HG03097 (cell line): ENCODE measurements around the gene CCM2.
"Not testable (repeated sequence)": the region's sequence is repeated elsewhere in the genome, so short reads cannot be mapped to it uniquely, and the experiment has no call there.

Experiments
- ATAC-seq: cut with Tn5 transposase; IDR thresholded peaks from one replicate; pipeline ENCODE4 v1.9.1; 2021; ENCODE audit not compliant: unreplicated experiment, low FRiP score

Gene CCM2

GRCh38 chr7:45092100-45092930 lies 92.3 kb downstream of the CCM2 start:
- no peak for ATAC-seq

DNA sequence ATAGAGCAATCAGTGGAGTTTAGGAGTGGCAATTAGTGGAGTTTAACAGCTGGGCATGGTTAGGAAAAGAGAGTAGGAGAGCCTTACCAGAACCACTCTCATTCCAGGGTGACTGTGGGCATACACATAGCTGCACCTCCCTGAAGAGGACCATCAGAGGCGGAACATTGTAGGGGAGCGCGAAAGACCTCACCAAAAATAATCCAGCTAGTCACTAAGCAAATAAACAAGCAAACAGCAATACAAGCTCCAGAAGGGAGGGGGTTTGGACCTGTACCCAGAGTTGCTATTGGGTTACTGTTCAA lies 92.9 kb downstream of the CCM2 start:
- ATAC-seq, result no peak

DNA sequence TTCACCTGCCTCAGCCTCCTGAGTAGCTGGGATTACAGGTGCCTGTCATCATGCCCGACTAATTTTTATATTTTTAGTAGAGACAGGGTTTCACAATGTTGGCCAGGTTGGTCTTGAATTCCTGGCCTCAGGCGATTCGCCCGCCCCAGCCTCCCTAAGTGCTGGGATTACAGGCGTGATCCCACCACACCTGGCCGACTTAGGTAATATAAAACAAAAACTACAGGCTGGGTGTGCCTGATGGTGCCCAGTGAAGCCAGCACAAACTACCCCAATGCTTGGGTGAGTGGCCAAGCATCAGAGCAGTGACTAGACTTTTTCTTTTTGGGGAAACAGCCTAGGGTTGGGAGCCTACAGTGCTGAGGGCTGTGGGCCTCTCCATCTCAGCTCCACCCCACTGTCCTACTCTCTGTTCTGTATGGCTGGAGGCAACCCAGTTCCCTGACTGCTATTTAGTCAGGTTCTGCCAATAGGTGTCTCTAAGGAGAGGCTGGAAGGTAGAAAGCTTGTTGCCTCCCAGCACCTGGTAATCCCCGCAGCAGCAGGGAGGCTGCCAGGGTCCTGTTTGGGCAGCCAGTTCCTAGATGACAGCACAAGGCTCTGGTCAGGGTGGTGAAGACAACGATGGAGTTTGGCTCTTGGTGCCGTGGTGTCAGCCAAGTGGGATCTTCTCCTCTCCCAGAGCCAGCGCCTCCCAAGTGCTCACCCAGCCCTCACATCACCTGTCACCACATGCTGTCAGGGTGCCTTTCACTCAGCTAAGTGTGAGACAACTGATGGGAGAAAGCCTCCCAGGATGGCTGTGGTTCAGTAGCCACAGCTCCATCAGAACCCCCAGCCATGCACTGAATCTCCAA lies 99.2 kb downstream of the CCM2 start:
- ATAC-seq, result no peak

DNA sequence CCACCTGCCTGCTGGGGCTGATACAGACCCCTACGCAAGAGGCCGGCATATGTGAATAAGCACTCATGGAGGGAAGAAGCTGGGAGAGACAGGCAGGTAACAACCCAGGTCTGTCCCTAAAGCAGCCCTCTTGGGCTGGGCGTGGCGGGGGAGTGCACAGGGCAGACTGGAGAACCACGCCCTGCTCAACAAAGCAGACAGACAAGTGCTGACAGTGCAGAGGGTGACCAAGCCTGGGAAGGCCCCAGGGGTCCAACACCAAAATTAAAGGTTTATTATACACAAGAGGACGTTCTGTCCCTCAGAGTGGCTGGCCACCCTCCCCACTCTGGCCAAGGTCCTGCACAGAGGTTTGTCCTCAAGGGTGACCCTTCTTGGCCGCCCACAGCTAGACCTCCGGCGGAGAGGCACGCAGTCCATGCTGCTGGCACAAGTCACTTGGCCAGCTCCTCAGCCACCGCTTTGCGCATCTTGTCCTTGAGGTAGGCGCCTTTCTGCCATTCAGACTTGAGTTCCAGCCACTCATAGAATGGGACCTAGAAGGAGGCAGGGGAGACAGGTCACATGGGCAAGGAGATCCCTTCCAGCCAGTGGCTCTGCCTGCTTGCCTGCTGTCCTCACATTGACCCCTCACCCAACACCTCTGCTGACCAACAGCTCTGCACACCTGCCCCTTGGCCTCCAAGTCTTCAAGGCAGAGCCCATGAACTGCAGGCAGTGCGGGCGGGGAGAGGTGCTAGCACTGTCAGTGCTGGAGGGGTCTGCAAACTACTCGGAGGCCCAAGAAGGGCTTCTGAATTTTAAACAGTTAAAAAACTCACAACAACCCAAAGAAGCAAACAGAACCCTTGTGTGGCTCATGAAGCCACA lies 100.1 kb downstream of the CCM2 start:
- ATAC-seq, result no peak

DNA sequence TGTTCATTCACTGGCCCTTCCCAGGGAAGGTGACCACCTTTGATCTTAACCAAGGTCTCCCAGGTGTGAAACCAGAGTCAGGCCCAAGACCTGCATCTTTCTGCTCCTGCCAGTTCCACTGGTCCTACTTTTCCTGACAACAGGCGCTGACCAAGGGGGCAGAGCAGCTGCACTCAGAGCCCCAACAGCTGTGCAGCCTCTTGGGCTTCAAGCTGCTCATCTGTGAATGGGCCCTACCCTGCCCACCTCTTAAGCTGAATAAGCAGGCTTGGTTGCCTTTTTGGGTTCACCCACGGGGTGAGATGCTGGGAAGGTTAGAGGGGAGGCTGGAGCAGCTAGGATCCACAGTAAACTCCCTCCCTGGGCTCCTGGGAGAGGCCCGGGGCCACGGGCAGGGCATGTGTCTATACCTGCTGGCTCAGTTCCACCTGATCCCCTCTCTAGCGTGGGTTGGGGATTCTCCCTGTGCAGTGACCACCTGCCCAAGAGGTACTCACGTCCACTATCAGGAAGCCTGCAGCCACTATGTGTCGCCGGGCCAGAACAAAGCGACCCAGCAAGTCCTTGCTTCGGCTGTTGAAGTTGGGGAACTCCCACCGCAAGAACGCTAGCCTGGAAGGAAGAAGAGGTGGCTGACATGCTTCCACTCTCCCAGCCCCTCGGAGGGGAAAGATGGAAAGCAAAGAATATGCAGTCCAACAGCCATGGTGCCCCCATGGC lies 100.9 kb downstream of the CCM2 start:
- ATAC-seq, result no peak

GRCh38 chr7:45101748-45102147 lies 101.7 kb downstream of the CCM2 start:
- no peak for ATAC-seq

DNA sequence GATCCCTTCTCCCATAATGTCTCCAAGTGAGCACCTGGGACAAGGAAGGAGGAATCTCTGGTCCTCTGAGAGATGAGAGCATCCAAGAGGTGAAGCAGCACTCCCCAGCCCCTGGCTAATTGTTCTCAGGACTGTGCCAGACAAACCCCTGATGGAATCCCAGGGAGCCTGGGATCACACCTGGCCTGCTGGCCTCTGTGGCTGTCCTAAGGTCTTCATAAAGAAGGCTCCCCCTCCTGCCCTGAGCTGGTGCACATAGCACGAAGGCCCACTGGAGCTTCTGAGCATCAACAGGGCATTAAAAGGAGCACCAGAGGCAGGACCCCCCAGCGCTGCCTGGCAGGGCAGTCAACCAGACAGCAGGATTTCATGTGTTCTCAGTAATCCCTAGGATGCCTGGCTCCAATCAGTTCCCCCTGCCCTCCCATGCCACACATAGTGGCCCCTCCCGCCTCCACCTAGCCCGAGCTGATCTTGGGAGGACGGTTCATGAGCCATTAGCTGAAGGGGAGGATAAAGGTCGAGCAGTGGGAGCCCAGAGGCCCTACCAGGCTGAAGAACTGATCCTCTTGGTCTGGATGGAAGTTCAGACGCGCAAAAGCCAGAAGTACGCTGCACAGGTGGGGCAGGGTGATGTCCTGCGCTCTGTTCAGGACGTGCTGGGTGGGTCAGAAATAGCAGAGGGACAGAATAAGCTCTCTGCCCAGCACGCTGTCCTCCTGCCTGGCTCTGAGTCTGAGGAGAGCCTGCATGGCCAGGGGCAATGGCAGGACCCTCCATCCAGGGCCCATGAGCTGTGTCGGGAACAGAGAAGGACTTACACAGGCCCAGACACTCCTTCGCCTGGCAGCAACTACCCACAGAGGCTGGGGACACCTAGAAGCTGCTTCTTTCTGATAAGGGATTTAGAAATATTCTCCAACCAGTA lies 103.0 kb downstream of the CCM2 start:
- no peak for ATAC-seq

DNA sequence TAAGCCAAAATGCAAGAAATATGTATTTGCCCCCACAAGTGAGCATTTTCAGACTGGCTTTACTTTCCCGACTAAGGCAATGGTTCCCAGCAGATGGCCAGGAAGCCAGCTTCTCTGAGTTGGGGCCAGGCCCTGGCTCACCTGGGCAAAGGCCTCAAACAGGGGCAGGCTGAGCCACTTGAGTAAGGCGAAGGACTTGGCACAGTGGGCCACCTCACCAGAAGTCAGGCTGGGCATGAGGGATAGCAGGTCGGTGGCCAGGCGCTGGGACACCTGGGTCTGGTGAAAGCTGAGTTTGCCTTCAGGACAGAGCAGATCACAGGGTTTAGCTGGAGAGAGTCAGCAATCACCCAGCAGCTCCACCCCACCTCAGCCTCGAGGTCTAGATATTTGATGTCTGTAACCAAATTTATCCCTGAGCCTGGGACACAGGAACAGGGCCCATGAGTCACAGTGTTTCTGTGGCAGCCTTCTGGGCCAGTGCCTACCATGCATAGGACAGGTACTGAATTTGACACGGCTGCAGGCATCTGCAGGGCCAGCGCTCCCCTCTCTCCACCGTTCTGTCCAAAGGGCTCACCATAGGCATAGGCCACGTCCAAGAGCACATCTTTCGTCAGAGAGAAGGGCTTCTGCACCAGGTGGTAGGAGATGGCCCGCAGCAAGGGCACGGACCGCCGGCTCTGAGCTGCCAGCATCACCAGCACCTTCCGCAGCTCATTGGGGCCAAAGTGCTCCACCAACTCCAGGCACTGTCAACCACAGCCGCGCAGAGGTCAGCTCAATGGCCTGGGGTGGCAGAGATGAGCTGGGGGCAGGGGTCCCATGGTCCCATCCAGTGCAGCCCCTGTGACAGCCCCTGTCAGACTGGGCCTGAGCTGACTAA lies 104.2 kb downstream of the CCM2 start:
- no peak for ATAC-seq

- ATAC-seq, result no peak
Observed at GRCh38 chr7:45104844-45105587, 105.0 kb downstream of the CCM2 start.

GRCh38 chr7:45105588-45106188 lies 105.7 kb downstream of the CCM2 start:
- no peak for ATAC-seq

DNA sequence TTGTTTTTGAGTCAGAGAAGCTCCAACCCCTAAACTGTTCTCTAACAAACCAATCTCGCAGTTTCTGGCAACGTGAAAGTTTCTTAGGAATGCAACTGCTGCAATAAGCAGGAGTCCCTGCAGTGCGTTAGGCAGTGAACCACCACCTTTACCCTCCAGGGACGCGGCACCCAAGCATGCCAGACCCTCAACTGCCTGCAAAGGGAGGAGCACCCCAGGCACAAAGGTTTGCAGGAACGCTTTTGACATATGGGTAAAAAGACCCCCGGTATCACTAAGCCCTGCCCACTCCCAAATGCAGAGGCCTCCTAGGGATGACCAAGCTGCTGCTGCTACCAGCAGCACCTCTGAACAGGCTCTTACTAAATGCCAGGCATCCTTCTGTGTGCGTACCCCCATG lies 106.8 kb downstream of the CCM2 start:
- no peak for ATAC-seq

DNA sequence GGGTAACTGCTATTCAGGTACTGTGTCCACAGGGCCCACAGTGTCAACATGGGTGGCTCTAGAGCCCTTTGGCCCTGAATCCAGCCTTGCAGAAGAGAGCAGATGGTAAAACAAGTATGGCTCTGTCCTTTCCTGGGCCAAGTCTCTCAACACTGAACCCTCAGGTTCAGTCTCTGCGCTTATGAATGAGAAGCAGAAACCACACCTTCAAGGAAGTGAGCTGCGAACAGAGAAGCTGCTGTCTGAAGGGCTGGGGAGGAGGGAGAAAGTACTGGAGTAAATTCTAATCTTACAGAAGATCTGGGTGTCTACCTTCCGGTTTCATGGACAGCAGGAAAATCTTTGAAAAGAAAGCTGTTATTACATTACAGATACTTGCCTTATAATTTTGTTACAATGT lies 107.4 kb downstream of the CCM2 start:
- no peak for ATAC-seq

DNA sequence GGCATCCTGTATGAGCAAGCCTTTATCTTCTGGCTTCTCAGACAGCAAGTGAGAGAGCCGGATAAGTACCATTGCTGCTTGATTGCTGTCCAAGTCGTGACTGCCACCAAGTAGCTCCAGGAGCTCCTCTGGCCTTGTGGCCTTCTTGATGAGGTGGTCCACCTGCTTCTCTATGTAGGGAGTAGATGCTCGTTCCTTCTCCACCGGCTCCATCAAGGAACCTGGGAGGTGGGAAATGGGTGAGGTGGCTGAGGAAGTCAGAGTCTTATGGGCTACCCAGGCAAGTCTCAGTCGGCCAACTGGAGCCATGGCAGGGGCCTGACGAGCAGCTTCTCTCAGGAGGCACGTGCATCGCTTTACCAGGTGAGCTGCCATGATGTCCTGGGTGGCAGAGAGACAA lies 108.9 kb downstream of the CCM2 start:
- no peak for ATAC-seq

- ATAC-seq, result peak; percentile 91
Observed at GRCh38 chr7:45111298-45112223, 111.6 kb downstream of the CCM2 start, which contains the start of gene TBRG4. TSS of gene TBRG4 (minus strand) at chr7:45111697. CDS start at chr7:45109237, 2,460 bp downstream.

DNA sequence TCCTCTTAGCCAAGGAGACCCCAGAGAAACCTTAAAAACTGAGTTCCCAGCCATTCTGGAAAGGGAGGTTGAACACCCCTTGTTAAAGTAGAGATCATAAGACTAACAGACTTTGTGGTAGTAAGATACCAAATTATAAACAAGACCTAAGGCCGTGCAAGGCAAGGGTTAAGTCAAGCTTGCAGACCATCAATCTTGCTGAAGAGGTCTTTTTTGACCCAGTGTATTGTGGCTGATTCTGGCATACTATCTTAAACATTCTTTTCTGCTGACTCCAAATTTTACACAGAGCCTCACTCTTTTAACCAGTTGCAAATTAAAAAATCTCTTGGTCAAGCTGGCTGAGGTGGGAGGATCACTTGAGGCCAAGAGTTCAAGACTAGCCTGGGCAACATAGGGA lies 112.6 kb downstream of the CCM2 start:
- no peak for ATAC-seq

- not testable (repeated sequence) for ATAC-seq
Observed at GRCh38 chr7:45114257-45114656, 114.3 kb downstream of the CCM2 start.
